Activated CD4-positive, alpha-beta T cell treated with anti-CD3 and anti-CD28 coated beads, Interleukin-2, amount 10 ng/mL, durations not matched to agents 7 days and 5 days (primary cell): ENCODE data around the gene MYBPH. TPM values are rescaled to one million over a fixed set of nuclear protein-coding genes. Genes with fewer than 3 reads are reported as not detected.

Source experiments
- CTCF ChIA-PET: fragments of 350-600 bp; sonication (Branson Sonifier 250); formaldehyde crosslinking; loops from one replicate; lab custom pipeline; 2021; ENCODE audit warnings: antibody characterized with exemption; lab: Charles Lee
- POLR2A ChIA-PET: fragments of 350-600 bp; sonication (Branson Sonifier 250); formaldehyde crosslinking; loops from one replicate; lab custom pipeline; 2021; ENCODE audit warnings: antibody characterized with exemption; lab: Charles Lee
- DNase-seq: peaks from one replicate; pipeline ENCODE4 v3.0.0-alpha.2; 2020
- H3K27ac Mint-ChIP-seq: one replicate; pipeline ENCODE4 v1.8.0; 2021; ENCODE audit warnings: mild to moderate bottlenecking, moderate library complexity, mixed read lengths
- H3K27me3 Mint-ChIP-seq: one replicate; pipeline ENCODE4 v1.8.0; 2021; ENCODE audit warnings: mixed read lengths
- H3K36me3 Mint-ChIP-seq: one replicate; pipeline ENCODE4 v1.8.0; 2021; ENCODE audit warnings: low read depth, mixed read lengths
- H3K4me1 Mint-ChIP-seq: one replicate; pipeline ENCODE4 v1.8.0; 2021; ENCODE audit warnings: mixed read lengths
- H3K4me3 Mint-ChIP-seq: one replicate; pipeline ENCODE4 v1.8.0; 2021; ENCODE audit warnings: mild to moderate bottlenecking, moderate library complexity, mixed read lengths
- H3K9me3 Mint-ChIP-seq: one replicate; pipeline ENCODE4 v1.8.0; 2021; ENCODE audit warnings: mixed read lengths
- total RNA-seq, 2 experiments: library from RNA; stranded (reverse); gene quantifications; one replicate each; pipeline ENCODE4 v1.2.3, GENCODE V29; 2021

The MYBPH gene
- total RNA-seq, 2 experiments from 2014 or later, result not detected

DNA sequence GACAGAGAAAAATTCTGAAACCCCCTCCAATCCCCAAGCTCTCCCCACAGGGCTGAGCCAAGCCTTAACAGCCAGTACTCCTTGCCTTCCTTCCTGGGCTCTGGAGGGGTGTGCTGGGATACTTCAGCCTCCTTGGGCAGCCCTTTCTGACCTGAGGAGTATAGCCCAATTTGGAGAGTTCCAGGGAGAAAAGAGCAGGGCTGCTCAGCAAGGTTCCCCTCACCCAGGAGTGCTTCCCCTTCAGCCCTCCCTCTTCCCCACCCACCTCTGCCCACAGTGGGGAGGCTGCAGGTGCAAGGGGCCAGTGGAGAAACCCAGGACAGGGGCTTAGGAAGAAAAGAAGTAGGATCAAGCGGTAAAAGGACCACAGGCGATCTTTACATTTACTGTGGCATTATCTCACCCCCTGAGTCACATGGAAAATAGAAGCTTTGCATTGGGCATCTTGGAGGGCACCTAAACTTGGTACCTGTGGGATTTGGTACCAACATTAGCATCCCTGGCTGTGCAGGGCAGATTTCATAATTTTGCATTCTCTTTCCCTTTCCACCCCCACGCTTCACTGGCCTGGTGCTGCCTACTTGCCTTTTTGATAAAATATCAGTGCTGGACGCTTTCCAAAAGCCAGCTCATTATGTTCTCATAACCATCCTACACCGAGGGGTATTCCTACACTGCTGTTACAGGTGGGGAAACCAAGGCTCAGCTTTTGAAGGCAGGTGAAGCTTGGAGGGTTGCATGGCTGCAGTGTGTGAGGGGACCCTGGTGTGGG, 50.9 kb downstream of the MYBPH start:
- Mint-ChIP-seq H3K4me3 (no peak overlapping the region), H3K4me1 (peaks cover 8% of the 10 kb centered on the region), H3K36me3 (no peaks in the 10 kb centered on the region), H3K27me3 (peaks cover 65% of the 10 kb centered on the region), H3K27ac (no peak overlapping the region), H3K9me3 (no peaks in the 10 kb centered on the region)
- ChIA-PET POLR2A (no interaction called here), CTCF (interaction anchor here (1.5 to 2.4 kb wide), 2 partner anchors 46 to 92 kb away, joined by 3 to 10 read pairs; no protein-coding TSS in a partner anchor)
- DNase-seq, result no peak

DNA sequence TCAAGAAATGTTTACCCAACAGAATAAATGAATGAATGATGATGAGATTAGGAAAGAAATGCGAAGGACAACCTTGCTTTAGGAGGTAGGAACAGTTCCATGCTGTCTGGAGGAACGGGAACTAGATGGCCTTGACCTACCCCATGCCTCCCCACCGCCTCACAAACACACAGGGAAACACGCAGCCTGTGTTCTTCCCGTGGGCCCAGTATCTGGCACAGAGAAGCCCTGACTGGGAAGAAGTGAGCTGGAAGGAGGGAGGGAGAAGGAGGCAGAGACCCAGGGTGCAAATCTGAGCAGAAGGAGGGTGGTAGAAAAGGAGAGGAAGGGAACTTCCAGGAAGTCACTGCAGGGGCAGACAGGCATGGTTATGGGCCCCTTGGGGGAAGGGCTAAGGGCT, 51.6 kb downstream of the MYBPH start:
- H3K4me1 Mint-ChIP-seq, result peaks cover 8% of the 10 kb centered on the region
- POLR2A ChIA-PET, result no interaction called here

GRCh38 chr1:203122159-203122558, 53.5 kb downstream of the MYBPH start:
- POLR2A ChIA-PET, result no interaction called here
- CTCF ChIA-PET, result interaction anchor here (0.9 kb wide), 1 partner anchor 26 kb away, joined by 4 read pairs; no protein-coding TSS in a partner anchor
- H3K36me3 Mint-ChIP-seq, result no peaks in the 10 kb centered on the region
- no peak overlapping the region for H3K4me3 Mint-ChIP-seq
- H3K27me3 Mint-ChIP-seq, result peaks cover 64% of the 10 kb centered on the region
- peak; percentile 0 for DNase-seq
- H3K27ac Mint-ChIP-seq, result no peak overlapping the region
- H3K4me1 Mint-ChIP-seq, result peaks cover 6% of the 10 kb centered on the region
- no peaks in the 10 kb centered on the region for H3K9me3 Mint-ChIP-seq

More for the DNA sequence above, 51.6 kb downstream of the MYBPH start:
- peaks cover 62% of the 10 kb centered on the region for H3K27me3 Mint-ChIP-seq
- H3K27ac Mint-ChIP-seq, result no peak overlapping the region
- DNase-seq, result no peak
- H3K9me3 Mint-ChIP-seq, result no peaks in the 10 kb centered on the region
- CTCF ChIA-PET, result interaction anchor here (2.4 kb wide), 1 partner anchor 47 kb away, joined by 10 read pairs; no protein-coding TSS in a partner anchor
- H3K36me3 Mint-ChIP-seq, result no peaks in the 10 kb centered on the region
- H3K4me3 Mint-ChIP-seq, result no peak overlapping the region

GRCh38 chr1:203121186-203122015, 54.2 kb downstream of the MYBPH start:
- ChIA-PET CTCF (interaction anchor here (0.6 to 1.1 kb wide), 3 partner anchors 11 to 95 kb away, joined by 3 to 4 read pairs (median 3); no protein-coding TSS in a partner anchor), POLR2A (interaction anchor here (0.8 kb wide), 1 partner anchor 11 kb away, joined by 3 read pairs; no protein-coding TSS in a partner anchor)
- Mint-ChIP-seq H3K4me1 (peaks cover 4% of the 10 kb centered on the region), H3K27ac (no peak overlapping the region), H3K36me3 (no peaks in the 10 kb centered on the region), H3K27me3 (peaks cover 59% of the 10 kb centered on the region), H3K4me3 (no peak overlapping the region), H3K9me3 (no peaks in the 10 kb centered on the region)
- peak; percentile 4 for DNase-seq

GRCh38 chr1:203120325-203121153, 55.1 kb downstream of the MYBPH start:
- DNase-seq, result peak; percentile 4
- POLR2A ChIA-PET, result interaction anchor here (0.8 kb wide), 1 partner anchor 12 kb away, joined by 3 read pairs; no protein-coding TSS in a partner anchor
- peaks cover 4% of the 10 kb centered on the region for H3K4me1 Mint-ChIP-seq
- CTCF ChIA-PET, result interaction anchor here (1.0 to 1.1 kb wide), 2 partner anchors 12 to 96 kb away, joined by 3 read pairs; no protein-coding TSS in a partner anchor
- H3K36me3 Mint-ChIP-seq, result no peaks in the 10 kb centered on the region
- no peaks in the 10 kb centered on the region for H3K9me3 Mint-ChIP-seq
- no peak overlapping the region for H3K4me3 Mint-ChIP-seq
- H3K27me3 Mint-ChIP-seq, result peaks cover 57% of the 10 kb centered on the region
- no peak overlapping the region for H3K27ac Mint-ChIP-seq

Other genes starting within 250 kb of the MYBPH start
- 10 to 100 TPM; 31.4 to 31.5 TPM for gene KLHL12, start 248.6 kb downstream of the MYBPH start, total RNA-seq
- gene ADIPOR1, start 217.5 kb downstream of the MYBPH start, total RNA-seq, result 10 to 100 TPM; 58.0 to 71.2 TPM
- gene CYB5R1, start 208.6 kb downstream of the MYBPH start, total RNA-seq, result 10 to 100 TPM; 24.0 to 24.5 TPM
- 10 to 100 TPM; 68.3 to 72.2 TPM for gene TMEM183A, start 168.5 kb downstream of the MYBPH start, total RNA-seq
- 10 to 100 TPM; 13.7 to 16.1 TPM for gene PPFIA4, start 149.3 kb downstream of the MYBPH start, total RNA-seq
- gene MYOG, start 89.8 kb downstream of the MYBPH start, total RNA-seq, result not detected
- gene ADORA1, start 48.1 kb downstream of the MYBPH start, total RNA-seq, result not detected
- gene CHI3L1, start 10.9 kb upstream of the MYBPH start, total RNA-seq, result not detected
- gene CHIT1, start 53.8 kb upstream of the MYBPH start, total RNA-seq, result under 1 TPM; 0.30 to 0.42 TPM
- 10 to 100 TPM; 73.6 to 82.3 TPM for gene BTG2, start 129.7 kb upstream of the MYBPH start, total RNA-seq
- gene FMOD, start 175.3 kb upstream of the MYBPH start, total RNA-seq, result not detected